ENCODE results near the gene MPP2. TPM values are rescaled to one million over a fixed set of nuclear protein-coding genes. Genes with fewer than 3 reads are reported as not detected.

MPP2 gene
- total and polyA plus RNA-seq, 9 of the 15 experiments (the other 6 are each of a cell fraction or from before 2014, with no cell fraction given): 0.04 to 1.0 (median 0.24) TPM

DNA sequence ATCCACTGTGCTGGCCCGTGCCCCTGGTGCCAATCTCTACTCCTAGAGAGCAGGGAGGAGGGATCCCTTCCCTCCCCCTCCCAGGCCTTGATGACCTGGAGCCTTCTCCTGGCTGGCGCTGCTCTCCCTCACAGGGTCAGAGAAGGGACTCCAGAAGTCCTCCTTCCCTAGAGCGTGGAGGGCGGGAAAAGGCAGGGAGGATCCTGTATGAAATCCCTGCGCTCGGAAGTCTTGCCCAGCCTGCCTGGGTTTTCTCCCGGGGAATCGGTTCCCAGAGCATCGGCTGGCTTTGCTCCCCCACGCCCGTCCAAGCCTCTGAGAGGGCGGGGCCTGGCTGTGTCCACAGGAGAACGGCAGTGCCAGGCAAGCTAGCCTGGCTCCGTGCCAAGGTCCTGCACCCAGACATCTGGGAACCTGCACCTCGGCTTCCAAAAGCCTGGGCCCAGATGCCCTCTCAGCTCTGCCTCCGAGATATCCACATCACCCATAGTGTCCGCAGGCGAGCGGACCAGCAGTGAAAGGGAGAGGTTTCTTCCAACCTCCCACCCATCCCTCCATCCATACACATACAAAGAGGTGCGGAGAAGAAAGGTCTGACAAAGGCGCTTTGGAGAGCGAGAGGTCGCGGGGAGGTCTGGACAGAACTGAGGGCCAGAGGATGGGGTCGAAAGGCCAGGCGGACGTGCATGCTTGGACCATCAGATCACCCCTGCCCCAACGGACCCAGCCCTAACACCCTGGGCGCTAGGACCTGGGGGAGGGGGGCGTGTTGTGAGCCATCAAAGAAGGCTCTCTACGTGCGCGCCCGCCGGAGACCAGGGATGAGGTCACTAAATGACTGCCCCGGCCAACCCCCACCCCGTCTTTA, 1.1 kb downstream of the MPP2 start:
- WGBS (ENCODE audit: insufficient coverage, low coverage, missing lambda C conversion rate): 7% methylated on average over 21 of the region's 37 CpGs
- Histone ChIP-seq H3K9me3 (replicated peaks; ENCODE audit: control insufficient read depth, insufficient read depth, low read depth, low read length) (no peaks in the 10 kb centered on the region), H3K27me3 (ENCODE audit: control insufficient read depth in 2 of 2, insufficient read depth in 2 of 2, low read length in 2 of 2) (peaks cover 27 to 50% of the 10 kb centered on the region in 2 experiments), H3K4me3 (no peak overlapping the region), H3K36me3 (ENCODE audit: control insufficient read depth, insufficient read depth, low read length) (no peaks in the 10 kb centered on the region), H3K4me1 (replicated peaks in 1 of 2; ENCODE audit: control insufficient read depth in 2 of 2, insufficient read depth in 2 of 2, low read length in 2 of 2) (peaks cover 0 to 23% of the 10 kb centered on the region in 2 experiments; a peak in 3 of 5 replicates), H3K79me2 (ENCODE audit: control insufficient read depth, insufficient read depth, low read length) (no peaks in the 10 kb centered on the region), H3K27ac (ENCODE audit: extremely low read depth, low read depth, low read length) (no peak overlapping the region), H3K9ac (ENCODE audit: insufficient read depth in 1 of 2, low read depth in 2 of 2, low read length in 2 of 2) (peak overlapping the region in 1 of 2 experiments; percentile 42; a peak in 1 of 4 replicates), H2AFZ (ENCODE audit: low read depth, low read length) (no peak overlapping the region), H4K20me1 (replicated peaks; ENCODE audit: control insufficient read depth, insufficient read depth, low read length) (peaks cover 6% of the 10 kb centered on the region; the same call in 1 of the 2 replicates), H3K4me2 (ENCODE audit: insufficient read depth, low read length) (no peak overlapping the region), H3K9me1 (ENCODE audit: control insufficient read depth, insufficient read depth, low read length) (no peaks in the 10 kb centered on the region)
- no TSS peak for BruUV-seq (replicated peaks)
- DNase-seq (ENCODE audit: extremely low read depth in 1 of 4, low spot score in 3 of 4) (peak in 3 of 4 experiments; percentile 31 to 68 (median 67)), FAIRE-seq (no peak), ATAC-seq (peak; percentile 65)
- POLR2A ChIA-PET: interaction anchor here (0.6 kb wide), 1 partner anchor 241 kb away, joined by 3 read pairs; no protein-coding TSS in a partner anchor
- in situ Hi-C loops (cut with MboI) (no loop called here), intact Hi-C loops (cut with micrococcal nuclease) (no loop called here)
- CTCF ChIA-PET (ENCODE audit: low intra/inter-chr PET ratio): no interaction called here
- TF ChIP-seq ZNF609 (CRISPR knock-in tag; IDR thresholded peaks at IDR 0.05; ENCODE audit: borderline replicate concordance) (no peak), ZNF197 (CRISPR knock-in tag; IDR thresholded peaks at IDR 0.05; ENCODE audit: low read depth) (no peak), SIRT6 (IDR thresholded peaks at IDR 0.05; ENCODE audit: low read depth, low read length) (no peak), RFX1 (IDR thresholded peaks at IDR 0.05) (no peak), ZNF134 (CRISPR knock-in tag; conservative IDR thresholded peaks at IDR 0.05) (no peak), ZNF77 (CRISPR knock-in tag; IDR thresholded peaks at IDR 0.05) (no peak), EZH2 (IDR thresholded peaks at IDR 0.05; ENCODE audit: borderline replicate concordance, low read depth, low read length) (peak; percentile 68; the same call in 1 of the 2 replicates), HIVEP1 (CRISPR knock-in tag; IDR thresholded peaks at IDR 0.05) (no peak), SPI1 (IDR thresholded peaks at IDR 0.05; ENCODE audit: borderline replicate concordance, low read depth, low read length) (no peak), NBN (IDR thresholded peaks at IDR 0.05; ENCODE audit: low read depth) (no peak), HMG20A (CRISPR knock-in tag; conservative IDR thresholded peaks at IDR 0.05) (no peak)
- TF ChIP-seq, protein P1, sequence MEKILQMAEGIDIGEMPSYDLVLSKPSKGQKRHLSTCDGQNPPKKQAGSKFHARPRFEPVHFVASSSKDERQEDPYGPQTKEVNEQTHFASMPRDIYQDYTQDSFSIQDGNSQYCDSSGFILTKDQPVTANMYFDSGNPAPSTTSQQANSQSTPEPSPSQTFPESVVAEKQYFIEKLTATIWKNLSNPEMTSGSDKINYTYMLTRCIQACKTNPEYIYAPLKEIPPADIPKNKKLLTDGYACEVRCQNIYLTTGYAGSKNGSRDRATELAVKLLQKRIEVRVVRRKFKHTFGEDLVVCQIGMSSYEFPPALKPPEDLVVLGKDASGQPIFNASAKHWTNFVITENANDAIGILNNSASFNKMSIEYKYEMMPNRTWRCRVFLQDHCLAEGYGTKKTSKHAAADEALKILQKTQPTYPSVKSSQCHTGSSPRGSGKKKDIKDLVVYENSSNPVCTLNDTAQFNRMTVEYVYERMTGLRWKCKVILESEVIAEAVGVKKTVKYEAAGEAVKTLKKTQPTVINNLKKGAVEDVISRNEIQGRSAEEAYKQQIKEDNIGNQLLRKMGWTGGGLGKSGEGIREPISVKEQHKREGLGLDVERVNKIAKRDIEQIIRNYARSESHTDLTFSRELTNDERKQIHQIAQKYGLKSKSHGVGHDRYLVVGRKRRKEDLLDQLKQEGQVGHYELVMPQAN (IDR thresholded peaks at IDR 0.05; ENCODE audit: borderline replicate concordance): no peak

All from K562 (cell line).